Coronary artery (tissue), 2 donors: Measurements from ENCODE around the gene FILIP1.

Experiments
- DNase-seq: peaks from one replicate; pipeline ENCODE4 v3.0.0-alpha.2; 2017; ENCODE audit warnings: low spot score
- H3K27ac ChIP-seq, 2 donors: fragments of 200-600 bp; sonication (generic); one replicate each; pipeline ENCODE4 v1.5.1; 2016 to 2019
- H3K4me3 ChIP-seq: fragments of 200-600 bp; sonication (generic); 2 replicates; pipeline ENCODE4 v1.5.1; 2016; ENCODE audit warnings: mild to moderate bottlenecking, moderate library complexity
- CTCF ChIP-seq: fragments of 200-600 bp; sonication (generic); IDR thresholded peaks from one replicate; pipeline ENCODE4 v1.5.1; 2019; ENCODE audit warnings: antibody characterized with exemption

Gene FILIP1

GRCh38 chr6:75397656-75398465 is 95.7 kb downstream of the FILIP1 start:
- Histone ChIP-seq H3K27ac (no peak overlapping the region), H3K4me3 (no peak overlapping the region)
- DNase-seq, result no peak
- TF ChIP-seq CTCF, result no peak

GRCh38 chr6:75397171-75397570 is 96.4 kb downstream of the FILIP1 start:
- Histone ChIP-seq H3K4me3 (no peak overlapping the region), H3K27ac (no peak overlapping the region)
- TF ChIP-seq CTCF, result no peak
- no peak for DNase-seq

- no peak for DNase-seq
- no peak for TF ChIP-seq CTCF
- H3K27ac ChIP-seq, result no peak overlapping the region
- no peak overlapping the region for H3K4me3 ChIP-seq
Observed at GRCh38 chr6:75396005-75396800, 97.4 kb downstream of the FILIP1 start.

GRCh38 chr6:75393806-75394205 is 99.8 kb downstream of the FILIP1 start:
- no peak for TF ChIP-seq CTCF
- Histone ChIP-seq H3K27ac (no peak overlapping the region), H3K4me3 (no peak overlapping the region)
- no peak for DNase-seq

GRCh38 chr6:75391276-75391675 is 102.3 kb downstream of the FILIP1 start:
- Histone ChIP-seq H3K27ac (no peak overlapping the region), H3K4me3 (no peak overlapping the region)
- TF ChIP-seq CTCF, result no peak
- no peak for DNase-seq

GRCh38 chr6:75386050-75386770 is 107.4 kb downstream of the FILIP1 start:
- DNase-seq, result no peak
- no peak overlapping the region for H3K27ac ChIP-seq
- TF ChIP-seq CTCF, result no peak
- H3K4me3 ChIP-seq, result no peak overlapping the region
